IPS DF 4.7 (cell line): Measurements from ENCODE around the gene ARHGAP10.
A peak's percentile ranks its signal among the peaks of the same experiment; 100 is the strongest.
"Not testable (repeated sequence)": the region's sequence is repeated elsewhere in the genome, so short reads cannot be mapped to it uniquely, and the experiment has no call there.

Experiments
- DNase-seq: peaks from one replicate; pipeline ENCODE4 v3.0.0-alpha.2; 2013; ENCODE audit warnings: low spot score; ENCODE audit errors: extremely low read depth

Gene ARHGAP10

DNA sequence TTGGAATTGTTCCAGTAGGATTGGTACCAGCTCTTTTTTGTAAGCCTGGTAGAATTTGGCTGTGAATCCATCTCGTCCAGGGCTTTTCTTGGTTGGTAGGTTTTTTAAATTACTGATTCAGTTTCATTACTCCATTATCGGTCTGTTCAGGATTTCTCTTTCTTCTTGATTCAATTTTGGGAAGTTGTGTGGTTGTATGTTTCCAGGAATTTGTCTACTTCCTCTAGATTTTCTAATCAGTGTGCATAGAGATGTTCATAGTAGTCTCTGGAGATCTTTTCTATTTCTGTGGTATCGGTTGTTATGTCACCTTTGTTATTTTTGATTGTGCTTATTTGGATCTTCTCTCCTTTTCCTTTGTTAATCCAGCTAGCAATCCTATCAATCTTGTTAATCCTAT is 248.7 kb downstream of the ARHGAP10 start:
- no peak for DNase-seq

DNA sequence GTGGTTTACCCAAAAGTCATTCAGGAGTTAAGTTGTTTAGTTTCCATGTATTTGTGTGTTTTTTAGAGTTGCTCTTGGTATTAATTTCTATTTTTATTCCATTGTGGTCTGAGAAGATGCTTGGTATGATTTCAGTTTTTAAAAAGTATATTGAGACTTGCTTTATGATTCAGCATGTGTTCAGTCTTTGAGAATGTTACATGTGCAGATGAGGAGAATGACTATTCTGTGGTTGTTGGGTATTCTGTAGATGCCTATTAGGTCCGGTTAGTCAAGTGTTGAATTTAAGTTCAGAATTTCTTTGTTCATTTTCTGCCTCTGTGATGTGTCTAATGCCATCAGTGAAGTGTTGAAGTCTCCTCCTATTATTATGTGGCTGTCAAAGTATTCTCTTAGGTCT is 249.4 kb downstream of the ARHGAP10 start:
- DNase-seq = no peak

DNA sequence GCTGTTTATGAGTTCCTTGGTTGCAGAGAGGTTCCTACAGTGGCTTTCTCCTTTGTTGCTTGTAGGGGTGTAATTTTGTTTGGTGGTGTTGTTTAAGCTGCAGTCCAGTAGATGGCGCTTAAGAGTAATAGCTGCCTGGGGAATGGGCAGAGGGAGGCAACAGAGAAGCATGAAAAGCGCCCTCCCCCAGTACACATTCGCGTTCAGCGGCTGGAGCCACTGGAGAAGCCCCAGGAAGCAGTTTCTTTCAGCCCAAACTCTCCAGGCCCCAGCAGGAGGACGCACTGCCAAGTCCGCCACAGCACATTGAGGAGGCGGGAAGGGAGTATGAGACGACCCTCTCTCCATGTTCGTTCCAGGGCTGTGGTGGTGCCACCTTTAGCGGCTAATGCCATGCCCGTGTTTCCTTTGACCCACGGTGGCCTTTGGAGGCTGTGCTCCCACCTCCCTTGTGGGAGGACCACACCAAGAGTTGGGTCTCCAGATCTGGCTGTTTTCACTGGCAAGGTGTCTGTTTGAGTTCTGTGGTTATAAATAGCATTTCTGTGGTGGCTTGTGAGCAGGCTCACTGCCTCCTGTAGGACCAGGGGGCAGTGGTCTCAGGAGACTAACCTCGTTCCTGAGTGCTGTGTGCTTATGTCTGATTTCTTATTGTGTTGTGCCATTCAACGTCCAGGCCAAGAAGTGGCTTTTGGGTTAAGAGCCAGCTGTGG is 252.3 kb downstream of the ARHGAP10 start:
- peak; percentile 64 for DNase-seq

DNA sequence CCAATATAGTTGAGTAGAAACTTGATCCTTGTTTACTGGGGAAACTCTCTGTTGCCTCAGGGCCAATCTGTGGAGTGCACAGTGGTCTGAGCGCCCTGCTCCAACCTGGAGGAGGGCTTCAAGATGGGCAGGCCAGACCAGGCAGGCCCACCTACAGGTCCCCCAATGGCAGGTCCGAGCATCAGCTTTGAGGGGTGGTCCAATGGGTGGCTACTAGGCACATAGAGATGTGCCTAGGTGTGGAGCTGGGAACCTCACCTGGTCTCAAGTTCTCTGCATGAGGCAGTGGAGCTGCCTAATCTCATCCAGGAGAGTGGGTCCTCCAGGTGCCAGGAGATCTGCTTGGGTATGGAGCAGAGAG is 252.9 kb downstream of the ARHGAP10 start:
- no peak for DNase-seq

DNA sequence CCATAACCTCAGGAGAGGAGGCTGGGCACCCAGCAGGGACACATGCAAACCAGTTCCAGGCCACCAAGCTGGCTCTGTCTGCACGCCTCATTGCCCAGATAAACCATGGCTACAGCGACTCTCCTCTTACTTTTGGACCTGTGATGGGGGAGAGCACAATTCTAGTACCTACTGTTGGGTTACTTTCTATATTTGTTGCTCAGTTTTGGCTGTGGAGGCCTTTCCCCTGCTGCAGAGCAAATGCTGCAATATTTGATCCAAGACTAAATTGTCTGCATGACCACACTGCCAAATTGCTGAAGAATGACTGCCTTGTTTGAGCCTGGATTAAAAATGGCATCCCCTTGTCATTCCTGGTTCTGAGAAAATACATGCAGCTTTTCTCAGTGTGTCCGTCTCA is 253.5 kb downstream of the ARHGAP10 start:
- DNase-seq = no peak

DNA sequence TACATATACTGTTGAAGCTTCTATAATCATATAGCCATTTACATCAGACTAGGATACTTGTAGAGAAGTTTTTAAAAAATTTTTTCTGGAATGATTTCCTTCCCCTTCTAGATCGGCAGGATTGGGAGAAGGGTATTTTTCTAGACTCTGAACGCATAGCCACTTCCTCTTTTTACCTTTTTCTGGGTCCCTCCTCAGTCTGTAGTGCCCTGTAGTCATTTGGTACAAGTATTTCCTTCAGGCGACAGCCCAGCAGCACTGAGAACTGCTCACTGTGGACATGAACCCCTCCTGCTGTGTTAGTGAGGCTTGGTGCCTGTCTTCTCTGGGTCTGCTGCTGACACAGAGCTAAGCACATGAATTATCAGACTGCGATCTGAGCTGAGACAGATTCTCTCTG is 255.4 kb downstream of the ARHGAP10 start:
- DNase-seq = no peak

DNA sequence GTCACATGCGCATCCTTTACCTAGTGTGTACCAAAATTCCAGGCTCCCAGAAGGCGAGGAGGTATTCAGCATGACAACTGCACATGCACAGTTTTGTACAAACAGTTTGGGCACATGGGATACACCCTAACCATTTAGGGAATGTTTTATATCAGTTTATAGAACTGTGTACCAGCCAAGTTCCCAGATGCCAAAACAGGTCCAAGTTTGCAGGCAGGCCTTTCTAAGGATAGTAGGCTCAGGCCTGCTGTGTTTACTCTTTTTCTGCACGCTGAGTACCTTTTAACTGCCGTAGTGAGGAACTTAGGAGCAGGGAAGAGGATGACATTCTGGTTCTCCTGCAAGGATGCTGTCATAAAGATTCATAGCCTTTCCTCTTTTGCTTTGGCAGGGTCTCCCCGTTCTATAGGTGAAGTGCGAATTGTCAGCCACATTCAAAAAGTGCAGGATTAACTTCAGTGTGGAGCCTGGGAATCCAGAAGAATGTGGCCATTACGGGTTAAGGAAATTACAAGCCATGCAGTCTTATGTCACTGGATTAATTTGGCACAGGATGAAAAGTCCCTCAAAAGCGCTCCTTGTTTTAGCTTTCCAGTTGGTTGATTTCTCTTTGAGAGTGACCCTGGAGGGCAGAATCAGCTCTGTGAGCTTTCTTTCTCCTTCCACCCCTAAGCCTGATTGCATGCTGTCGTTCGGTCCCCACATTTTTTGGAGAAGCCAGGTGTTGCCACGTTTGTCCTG is 259.8 kb downstream of the ARHGAP10 start:
- no peak for DNase-seq

DNA sequence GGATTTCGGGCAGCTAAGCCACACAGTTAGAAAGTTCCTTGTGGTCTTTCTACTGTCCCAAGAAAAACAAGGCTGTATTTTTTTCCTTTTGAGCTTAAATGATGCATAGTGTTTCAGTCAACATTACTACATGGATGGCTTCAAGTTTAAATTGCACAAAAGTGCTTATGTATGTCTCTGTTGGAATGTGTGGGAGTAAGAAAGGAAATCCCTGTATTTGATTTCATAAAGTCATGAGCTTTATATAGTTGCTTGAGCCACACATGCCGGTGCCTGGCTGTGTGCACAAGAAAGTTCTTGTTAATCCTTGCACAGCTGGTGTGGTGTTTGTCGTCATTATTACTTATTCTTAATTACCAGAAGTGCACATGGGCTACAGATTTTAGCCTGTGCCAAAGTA is 262.2 kb downstream of the ARHGAP10 start:
- DNase-seq = no peak

DNA sequence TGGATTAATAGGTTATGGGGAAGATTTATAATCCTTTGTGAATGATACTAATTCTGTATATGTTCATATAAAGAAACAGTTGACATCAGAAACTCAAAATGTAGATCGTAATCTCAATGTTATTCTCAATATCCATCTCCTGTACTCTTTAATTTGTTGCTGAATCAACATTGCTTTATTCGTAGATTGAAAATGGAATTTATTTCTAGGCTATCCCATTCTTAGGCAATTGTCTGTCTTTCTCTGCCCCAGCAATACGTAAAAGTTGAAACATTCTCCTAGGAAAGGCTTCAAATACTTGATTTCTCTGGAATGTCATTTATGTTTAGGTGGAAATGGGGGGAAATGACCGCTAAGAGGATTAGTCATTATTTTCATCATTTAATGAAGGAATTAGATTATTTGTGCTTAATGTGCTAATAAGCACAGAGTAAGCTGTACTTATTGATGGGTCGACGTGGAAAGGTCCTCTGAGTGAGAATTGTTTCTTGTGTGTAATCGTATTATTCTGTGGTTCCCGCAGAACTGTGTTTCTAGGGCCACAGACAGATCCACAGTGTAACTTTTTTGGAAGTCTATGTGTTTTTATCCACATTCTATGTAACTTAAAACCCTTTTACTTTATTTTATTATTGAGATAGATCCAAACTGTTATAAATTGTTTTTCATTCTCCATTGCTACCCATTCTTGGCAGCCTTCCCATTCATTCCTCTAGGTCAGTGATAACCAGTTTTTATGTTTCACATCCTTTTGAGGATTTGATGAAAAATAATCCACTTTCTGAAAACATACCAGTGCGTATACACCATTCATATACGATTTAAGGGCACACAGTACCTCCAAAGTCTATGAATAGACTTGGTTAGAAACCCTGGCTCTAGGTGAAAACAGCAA is 262.9 kb downstream of the ARHGAP10 start:
- no peak for DNase-seq

DNA sequence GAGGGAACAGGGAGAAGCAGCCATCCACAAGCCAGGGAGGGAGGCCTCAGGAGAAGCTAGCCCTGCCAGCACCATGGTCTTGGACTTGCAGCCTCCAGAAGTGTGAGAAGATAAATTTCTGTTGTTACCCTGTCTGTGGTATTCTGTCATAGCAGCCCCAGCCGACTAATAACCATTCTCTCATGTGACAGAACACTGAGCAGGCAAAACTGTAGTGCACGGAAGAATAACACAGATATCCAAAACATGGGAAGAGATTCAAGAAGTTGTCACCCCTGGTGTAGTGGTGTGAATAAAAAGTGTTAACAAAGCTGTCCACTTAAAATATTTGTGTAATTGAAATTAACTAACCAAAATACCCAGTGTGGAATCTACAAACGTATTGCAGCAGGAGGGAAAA is 265.0 kb downstream of the ARHGAP10 start:
- DNase-seq = no peak

DNA sequence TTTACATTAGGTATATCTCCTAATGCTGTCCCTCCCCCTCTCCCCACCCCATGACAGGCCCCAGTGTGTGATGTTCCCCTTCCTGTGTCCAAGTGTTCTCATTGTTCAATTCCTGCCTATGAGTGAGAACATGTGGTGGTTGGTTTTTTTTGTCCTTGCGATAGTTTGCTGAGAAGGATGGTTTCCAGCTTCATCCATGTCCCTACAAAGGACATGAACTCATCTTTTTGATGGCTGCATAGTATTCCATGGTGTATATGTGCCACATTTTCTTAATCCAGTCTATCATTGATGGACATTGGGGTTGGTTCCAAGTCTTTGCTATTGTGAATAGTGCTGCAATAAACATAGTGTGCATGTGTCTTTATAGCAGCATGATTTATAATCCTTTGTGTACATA is 268.1 kb downstream of the ARHGAP10 start:
- not testable (repeated sequence) for DNase-seq

DNA sequence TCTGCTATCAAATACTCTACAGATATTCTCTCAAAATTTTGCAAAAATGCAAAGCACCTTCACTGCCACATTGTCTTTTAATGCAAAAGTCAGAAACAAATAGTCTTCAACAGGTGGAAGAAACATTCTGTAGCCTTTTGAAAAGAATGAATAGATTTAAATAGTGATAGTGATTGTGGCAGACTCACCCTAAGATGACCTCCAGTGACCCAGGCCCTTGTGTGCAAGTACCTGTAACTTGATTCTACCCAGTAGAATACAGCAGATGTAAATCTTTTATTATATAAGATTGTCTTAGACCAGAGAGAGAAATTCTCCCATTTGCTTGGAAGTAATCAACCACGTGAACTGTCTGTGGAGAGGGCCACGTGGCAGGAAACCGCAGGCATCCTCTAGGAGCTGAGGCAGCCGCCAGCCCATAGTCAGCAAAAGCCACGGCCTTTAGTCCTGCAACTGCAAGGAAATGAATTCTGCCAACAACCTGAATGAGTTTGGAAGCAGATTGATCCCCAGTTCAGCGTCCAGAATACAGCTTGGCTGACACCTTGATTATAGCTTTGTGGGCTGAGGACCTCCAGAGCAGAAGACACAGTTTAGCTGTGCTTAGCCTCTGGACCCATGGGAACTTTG is 272.5 kb downstream of the ARHGAP10 start:
- no peak for DNase-seq

DNA sequence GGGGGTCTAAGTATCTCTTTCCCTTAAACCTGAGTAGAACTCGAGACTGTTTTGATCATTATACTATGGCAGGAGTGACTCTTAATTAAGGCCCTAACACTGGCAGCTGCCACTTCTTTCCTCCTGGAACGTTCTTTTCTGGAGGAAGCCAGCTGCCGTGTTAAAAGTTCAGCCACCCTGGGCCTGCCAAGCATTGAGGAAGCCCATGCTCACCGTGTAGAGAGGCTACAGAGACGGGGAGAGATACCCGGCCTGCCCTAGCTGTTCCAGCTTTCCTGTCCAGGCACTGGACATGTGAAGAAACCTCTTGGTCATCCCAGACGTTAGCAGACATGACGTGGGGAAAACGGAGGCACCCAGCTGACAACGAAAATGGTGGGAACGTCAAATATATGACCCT is 274.1 kb downstream of the ARHGAP10 start:
- DNase-seq = no peak

DNA sequence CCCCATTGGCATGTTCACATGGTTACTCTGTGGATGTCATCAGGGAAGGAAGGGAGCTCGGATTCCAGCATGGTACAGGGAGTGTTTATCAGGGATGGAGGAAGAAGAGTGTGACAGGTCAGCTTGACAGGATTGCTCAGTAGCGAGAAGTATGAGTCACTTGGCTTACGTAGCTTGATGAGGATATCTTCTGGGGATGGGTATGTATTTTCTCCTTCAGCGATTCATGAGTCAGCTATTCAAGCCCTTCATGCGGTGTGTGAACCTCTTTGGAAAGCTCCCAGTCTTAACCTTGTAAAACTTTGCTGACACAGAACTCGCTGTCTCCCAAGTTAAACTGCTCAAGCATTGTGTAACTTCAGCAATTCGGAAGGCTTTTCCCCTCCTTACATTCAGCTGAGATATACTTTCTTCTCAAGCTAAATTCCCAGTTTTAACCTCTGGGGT is 275.4 kb downstream of the ARHGAP10 start:
- DNase-seq = no peak

DNA sequence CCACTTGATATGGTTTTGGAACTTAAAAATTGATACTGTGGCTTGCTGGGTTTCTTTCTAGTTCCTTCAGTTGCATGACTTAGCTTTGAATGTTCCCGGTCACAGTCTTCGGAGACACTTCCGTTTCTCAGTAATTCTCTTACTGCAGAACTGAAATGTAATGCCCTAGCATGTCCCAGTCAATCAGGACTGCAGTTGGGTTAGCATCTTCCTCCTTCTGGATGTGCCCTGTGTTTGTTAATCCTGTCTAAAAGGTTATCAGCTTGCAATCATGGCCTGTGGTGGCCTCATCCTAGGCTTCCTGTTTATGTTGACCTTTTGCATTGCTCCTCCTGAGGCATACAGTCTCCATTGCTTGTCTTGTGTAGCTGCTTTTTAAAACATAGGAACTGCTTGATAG is 275.9 kb downstream of the ARHGAP10 start:
- DNase-seq = no peak

DNA sequence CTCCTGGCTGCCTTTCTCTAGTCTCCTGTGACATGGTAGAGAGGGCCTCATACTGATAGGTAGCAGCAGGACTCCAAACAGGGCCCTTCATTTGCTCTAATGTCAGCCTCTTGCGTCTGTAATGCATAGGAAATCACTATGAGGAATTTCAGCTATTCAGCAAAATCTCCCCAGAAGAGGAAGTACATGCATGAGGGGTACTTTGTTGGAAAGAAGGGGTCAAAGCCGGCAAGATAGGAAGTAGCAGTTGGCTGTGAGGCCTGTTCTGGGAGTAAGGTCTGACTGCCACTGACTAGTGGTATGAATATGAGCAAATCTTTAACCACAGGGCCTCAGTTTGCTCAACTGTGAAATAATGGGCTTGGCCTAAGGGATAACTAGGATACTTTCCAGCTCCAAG is 283.2 kb downstream of the ARHGAP10 start:
- DNase-seq = peak; percentile 30

DNA sequence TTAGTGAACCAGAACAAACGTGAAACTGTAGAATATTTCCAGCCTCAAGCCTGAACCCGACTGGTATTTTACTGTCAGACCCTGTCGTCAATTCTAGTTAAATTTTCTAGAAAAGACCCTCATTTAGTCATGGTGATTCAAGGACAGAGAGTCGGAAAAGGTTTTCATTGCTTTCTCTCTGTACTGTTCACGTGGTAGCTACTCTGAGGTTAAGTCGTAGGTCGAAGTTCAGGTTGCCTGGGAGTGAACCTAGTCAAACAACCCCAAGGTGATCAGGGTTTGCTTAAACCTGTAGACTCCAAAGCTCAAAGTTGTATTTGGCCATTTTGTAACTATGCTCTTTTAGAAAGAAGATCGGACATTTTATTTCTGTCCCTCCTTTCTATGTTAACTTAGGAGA is 283.6 kb downstream of the ARHGAP10 start:
- DNase-seq = no peak

DNA sequence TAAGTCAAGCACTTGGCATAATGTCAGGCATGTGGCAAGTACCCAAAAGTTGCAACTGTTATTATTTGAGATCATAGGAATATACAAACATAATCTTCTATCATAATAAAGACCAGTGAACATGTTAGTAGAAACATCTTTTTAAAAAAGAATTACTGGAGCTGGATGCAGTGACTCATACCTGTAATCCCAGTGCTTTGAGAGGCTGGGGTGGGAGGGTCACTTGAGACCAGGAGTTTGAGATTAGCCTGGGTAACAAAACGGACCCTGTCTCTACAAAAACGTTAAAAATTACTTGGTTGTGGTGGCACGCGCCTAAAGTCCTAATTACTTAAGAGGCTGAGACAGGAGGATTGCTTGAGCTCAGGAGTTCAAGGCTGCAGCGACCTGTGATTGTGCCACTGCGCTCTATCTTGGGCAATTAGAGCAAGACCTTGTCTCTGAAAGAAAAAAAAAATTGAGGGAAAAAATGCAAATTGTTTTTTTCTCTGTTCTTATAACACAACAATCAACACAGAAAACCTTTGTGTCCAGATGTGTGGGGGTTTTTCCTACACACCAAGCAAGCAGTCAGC is 284.3 kb downstream of the ARHGAP10 start:
- no peak for DNase-seq

DNA sequence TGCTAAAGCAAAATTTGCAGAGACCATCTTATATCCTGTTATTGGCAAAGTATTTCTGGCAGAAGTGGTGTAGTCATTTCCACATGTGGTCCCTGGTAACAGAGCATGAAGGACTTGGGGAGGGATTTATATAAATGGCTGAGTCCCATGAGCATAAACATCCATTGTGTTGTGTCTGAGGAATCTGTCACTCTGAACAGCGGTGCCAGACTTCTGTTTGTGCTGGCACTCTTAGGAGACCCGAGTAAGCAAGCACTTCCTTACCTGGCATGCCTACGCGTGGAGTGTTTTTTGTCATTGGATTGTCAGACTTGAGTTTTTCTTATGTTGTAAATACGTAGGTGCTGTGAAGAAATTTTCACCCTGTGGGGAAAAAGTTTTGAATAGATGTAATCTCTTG is 285.9 kb downstream of the ARHGAP10 start:
- DNase-seq = no peak

DNA sequence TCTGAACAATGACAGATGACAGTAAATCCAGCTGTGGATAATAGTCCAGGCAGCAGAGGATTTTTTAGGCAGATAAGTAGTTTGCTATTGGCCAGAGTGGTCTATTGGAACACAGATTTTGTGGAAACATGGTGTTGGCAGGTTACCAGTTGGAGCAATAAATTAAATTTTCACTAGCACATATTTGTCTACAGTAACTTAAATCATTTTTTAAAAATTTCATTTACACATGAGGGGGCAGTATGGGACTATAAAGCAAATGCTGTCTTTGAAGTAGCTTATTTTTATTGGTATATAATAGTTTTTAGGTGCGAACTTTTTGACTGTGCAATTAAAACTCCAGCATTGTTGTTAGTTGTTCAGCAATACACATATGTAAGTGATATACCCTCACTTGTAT is 289.8 kb downstream of the ARHGAP10 start:
- DNase-seq = no peak

DNA sequence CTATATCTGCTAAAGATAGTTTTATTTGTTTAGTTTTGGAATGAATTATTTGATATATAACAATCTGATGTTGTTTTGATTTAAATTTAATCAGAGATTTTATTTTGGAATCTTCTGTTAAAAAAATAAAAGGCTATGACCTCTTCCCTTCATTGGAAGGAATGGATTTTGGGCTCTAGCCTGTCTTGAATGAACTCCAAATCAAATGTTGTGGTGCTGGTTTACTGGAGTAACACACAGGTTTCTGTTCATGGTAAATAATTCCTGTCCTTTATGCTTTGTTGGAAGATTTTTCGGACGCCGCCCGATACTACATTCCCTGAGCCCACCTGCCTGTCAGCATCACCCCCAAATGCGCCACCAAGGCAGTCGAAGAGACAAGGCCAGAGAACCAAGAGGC is 291.1 kb downstream of the ARHGAP10 start:
- DNase-seq = no peak
